Large intestine (tissue), 3 donors: ENCODE data around the gene NEK6. TPM values are rescaled to one million over a fixed set of nuclear protein-coding genes. Genes with fewer than 3 reads are reported as not detected.

Experiments
- DNase-seq, 2 donors: peaks; one replicate each; pipeline versions ENCODE4 v3.0.0 to v3.0.0-alpha.2; 2013
- H3K27ac ChIP-seq: one replicate; pipeline ENCODE4 v1.5.1; 2013; ENCODE audit warnings: low read length
- H3K27me3 ChIP-seq: 2 replicates; pipeline ENCODE4 v1.6.1; 2013; ENCODE audit warnings: low read length; ENCODE audit not compliant: control insufficient read depth, insufficient read depth
- H3K36me3 ChIP-seq: 2 replicates; pipeline ENCODE4 v1.6.1; 2013; ENCODE audit warnings: low read length; ENCODE audit not compliant: control insufficient read depth, insufficient read depth
- H3K4me1 ChIP-seq: one replicate; pipeline ENCODE4 v1.6.1; 2013; ENCODE audit warnings: low read length; ENCODE audit not compliant: control insufficient read depth, insufficient read depth
- H3K4me3 ChIP-seq: one replicate; pipeline ENCODE4 v1.5.1; 2013; ENCODE audit warnings: low read length
- H3K9me3 ChIP-seq: one replicate; pipeline ENCODE4 v1.6.1; 2013; ENCODE audit warnings: mild to moderate bottlenecking, low read depth, low read length, moderate library complexity; ENCODE audit not compliant: control insufficient read depth
- WGBS: methylation state at CpG from one replicate; pipeline ENCODE4 v1.1.5; 2013; ENCODE audit warnings: low lambda C conversion rate; ENCODE audit not compliant: insufficient coverage; 5-methylcytosine and 5-hydroxymethylcytosine counted together
- polyA plus RNA-seq: library from polyadenylated mRNA; unstranded; fragments of 120-200 nt; gene quantifications from one replicate; pipeline ENCODE4 v1.2.1, GENCODE V29; 2013

The NEK6 gene
- polyA plus RNA-seq, 1 donor = 28.2 TPM

- Histone ChIP-seq H3K36me3 (peaks cover 16% of the 10 kb centered on the region), H3K27ac (no peak overlapping the region), H3K9me3 (no peaks in the 10 kb centered on the region), H3K4me1 (peaks cover 16% of the 10 kb centered on the region), H3K4me3 (no peak overlapping the region), H3K27me3 (no peaks in the 10 kb centered on the region)
- DNase-seq = no peak
- WGBS = 100% methylated on average over 3 of the region's 13 CpGs
Observed at GRCh38 chr9:124268661-124269060, 10.9 kb downstream of the NEK6 start.

- peaks cover 10% of the 10 kb centered on the region for H3K4me1 ChIP-seq
- no peaks in the 10 kb centered on the region for H3K27me3 ChIP-seq
- no peak overlapping the region for H3K27ac ChIP-seq
- H3K36me3 ChIP-seq = peaks cover 16% of the 10 kb centered on the region
- no peaks in the 10 kb centered on the region for H3K9me3 ChIP-seq
- 90% methylated on average over 2 of the region's 6 CpGs for WGBS
- no peak overlapping the region for H3K4me3 ChIP-seq
- DNase-seq = no peak
Observed at GRCh38 chr9:124269556-124269955, 11.8 kb downstream of the NEK6 start.

GRCh38 chr9:124270504-124271335 lies 13.0 kb downstream of the NEK6 start:
- Histone ChIP-seq H3K27me3 (no peaks in the 10 kb centered on the region), H3K4me1 (peaks cover 10% of the 10 kb centered on the region), H3K27ac (no peak overlapping the region), H3K36me3 (peaks cover 17% of the 10 kb centered on the region), H3K4me3 (no peak overlapping the region), H3K9me3 (no peaks in the 10 kb centered on the region)
- WGBS = no CpG with 5 or more reads among the region's 14 CpGs
- no peak for DNase-seq

GRCh38 chr9:124271660-124272059 lies 13.9 kb downstream of the NEK6 start:
- Histone ChIP-seq H3K27ac (no peak overlapping the region), H3K9me3 (no peaks in the 10 kb centered on the region), H3K4me3 (no peak overlapping the region), H3K27me3 (no peaks in the 10 kb centered on the region), H3K36me3 (peaks cover 18% of the 10 kb centered on the region), H3K4me1 (peaks cover 10% of the 10 kb centered on the region)
- no CpG with 5 or more reads among the region's 7 CpGs for WGBS
- DNase-seq = no peak

GRCh38 chr9:124272118-124272517 lies 14.4 kb downstream of the NEK6 start:
- Histone ChIP-seq H3K4me3 (no peak overlapping the region), H3K9me3 (no peaks in the 10 kb centered on the region), H3K27ac (no peak overlapping the region), H3K27me3 (no peaks in the 10 kb centered on the region), H3K4me1 (peaks cover 10% of the 10 kb centered on the region), H3K36me3 (peaks cover 18% of the 10 kb centered on the region)
- DNase-seq = no peak
- WGBS = 80% methylated on average over 1 of the region's 7 CpGs

GRCh38 chr9:124272979-124273378 lies 15.2 kb downstream of the NEK6 start:
- H3K4me3 ChIP-seq = no peak overlapping the region
- H3K27me3 ChIP-seq = no peaks in the 10 kb centered on the region
- peaks cover 10% of the 10 kb centered on the region for H3K4me1 ChIP-seq
- peaks cover 18% of the 10 kb centered on the region for H3K36me3 ChIP-seq
- H3K27ac ChIP-seq = no peak overlapping the region
- WGBS = no CpG with 5 or more reads among the region's 9 CpGs
- H3K9me3 ChIP-seq = no peaks in the 10 kb centered on the region
- no peak for DNase-seq

- peaks cover 10% of the 10 kb centered on the region for H3K4me1 ChIP-seq
- H3K27ac ChIP-seq = no peak overlapping the region
- H3K9me3 ChIP-seq = no peaks in the 10 kb centered on the region
- peaks cover 18% of the 10 kb centered on the region for H3K36me3 ChIP-seq
- H3K4me3 ChIP-seq = no peak overlapping the region
- no CpG with 5 or more reads among the region's 21 CpGs for WGBS
- H3K27me3 ChIP-seq = no peaks in the 10 kb centered on the region
- DNase-seq = no peak
Observed at GRCh38 chr9:124273427-124274160, 15.8 kb downstream of the NEK6 start.

GRCh38 chr9:124274226-124274625 lies 16.5 kb downstream of the NEK6 start:
- Histone ChIP-seq H3K27me3 (no peaks in the 10 kb centered on the region), H3K4me3 (no peak overlapping the region), H3K9me3 (no peaks in the 10 kb centered on the region), H3K27ac (no peak overlapping the region), H3K36me3 (peaks cover 18% of the 10 kb centered on the region), H3K4me1 (peaks cover 10% of the 10 kb centered on the region)
- WGBS = no CpG with 5 or more reads among the region's 6 CpGs
- no peak for DNase-seq

- H3K9me3 ChIP-seq = no peaks in the 10 kb centered on the region
- no peak for DNase-seq
- no peak overlapping the region for H3K27ac ChIP-seq
Observed at GRCh38 chr9:124274738-124275137, 17.0 kb downstream of the NEK6 start.

GRCh38 chr9:124277420-124277819 lies 19.7 kb downstream of the NEK6 start:
- Histone ChIP-seq H3K4me1 (peaks cover 7% of the 10 kb centered on the region), H3K9me3 (no peaks in the 10 kb centered on the region), H3K36me3 (peaks cover 4% of the 10 kb centered on the region), H3K27ac (no peak overlapping the region), H3K4me3 (no peak overlapping the region), H3K27me3 (no peaks in the 10 kb centered on the region)
- no CpG with 5 or more reads among the region's 17 CpGs for WGBS
- DNase-seq = no peak

More at GRCh38 chr9:124274738-124275137, 17.0 kb downstream of the NEK6 start:
- Histone ChIP-seq H3K4me1 (peaks cover 10% of the 10 kb centered on the region), H3K36me3 (peaks cover 15% of the 10 kb centered on the region), H3K27me3 (no peaks in the 10 kb centered on the region), H3K4me3 (no peak overlapping the region)
- WGBS = no CpG with 5 or more reads among the region's 7 CpGs
